Inflammatory macrophage treated with lipopolysaccharide for 1 hour (primary cell): ENCODE data around the gene SELENOT.
"Not testable (repeated sequence)": the region's sequence is repeated elsewhere in the genome, so short reads cannot be mapped to it uniquely, and the experiment has no call there.

Source experiments
- DNase-seq, 2 donors: peaks; one replicate each; pipeline ENCODE4 v3.0.0-alpha.2; 2020 to 2022

The SELENOT gene, protein sequence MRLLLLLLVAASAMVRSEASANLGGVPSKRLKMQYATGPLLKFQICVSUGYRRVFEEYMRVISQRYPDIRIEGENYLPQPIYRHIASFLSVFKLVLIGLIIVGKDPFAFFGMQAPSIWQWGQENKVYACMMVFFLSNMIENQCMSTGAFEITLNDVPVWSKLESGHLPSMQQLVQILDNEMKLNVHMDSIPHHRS

DNA sequence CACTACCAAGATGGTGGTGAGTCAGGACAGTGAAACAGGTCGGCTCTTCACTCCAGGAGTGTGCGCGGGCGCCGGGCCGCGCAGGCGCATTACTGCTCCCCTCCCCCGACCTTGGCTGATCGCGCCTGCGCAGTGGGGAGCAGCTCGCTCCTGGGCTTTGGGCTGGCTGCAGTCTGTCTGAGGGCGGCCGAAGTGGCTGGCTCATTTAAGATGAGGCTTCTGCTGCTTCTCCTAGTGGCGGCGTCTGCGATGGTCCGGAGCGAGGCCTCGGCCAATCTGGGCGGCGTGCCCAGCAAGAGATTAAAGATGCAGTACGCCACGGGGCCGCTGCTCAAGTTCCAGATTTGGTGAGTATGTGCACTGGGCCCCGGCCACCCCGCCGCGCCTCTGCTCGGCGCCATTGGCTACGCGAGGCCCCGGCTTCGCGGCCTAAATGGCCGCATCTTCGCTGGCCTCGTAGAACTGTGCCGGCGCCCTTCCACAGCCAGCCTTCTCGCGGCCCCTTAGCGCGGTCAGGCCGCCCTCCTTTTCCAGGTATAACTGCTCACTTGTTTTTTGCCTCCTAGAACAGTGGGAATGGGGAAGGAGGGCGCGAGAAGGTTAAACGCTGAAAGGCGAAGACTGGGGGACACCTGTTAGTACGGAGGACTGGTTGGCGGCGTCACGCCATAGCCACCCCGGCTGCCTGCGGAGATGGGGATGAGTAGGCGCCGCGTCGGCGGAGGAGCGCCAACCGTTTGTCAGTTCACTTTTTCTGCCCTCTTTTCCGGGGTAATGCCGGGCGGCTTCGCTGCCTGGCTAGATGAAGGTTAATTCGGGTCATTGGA is at the start of gene SELENOT:
SELENOT (plus strand) TSS at position 169 of the 827 bp plus-strand sequence; CDS start at position 211, 42 bp downstream.
- DNase-seq, result peak; percentile 93 to 96

DNA sequence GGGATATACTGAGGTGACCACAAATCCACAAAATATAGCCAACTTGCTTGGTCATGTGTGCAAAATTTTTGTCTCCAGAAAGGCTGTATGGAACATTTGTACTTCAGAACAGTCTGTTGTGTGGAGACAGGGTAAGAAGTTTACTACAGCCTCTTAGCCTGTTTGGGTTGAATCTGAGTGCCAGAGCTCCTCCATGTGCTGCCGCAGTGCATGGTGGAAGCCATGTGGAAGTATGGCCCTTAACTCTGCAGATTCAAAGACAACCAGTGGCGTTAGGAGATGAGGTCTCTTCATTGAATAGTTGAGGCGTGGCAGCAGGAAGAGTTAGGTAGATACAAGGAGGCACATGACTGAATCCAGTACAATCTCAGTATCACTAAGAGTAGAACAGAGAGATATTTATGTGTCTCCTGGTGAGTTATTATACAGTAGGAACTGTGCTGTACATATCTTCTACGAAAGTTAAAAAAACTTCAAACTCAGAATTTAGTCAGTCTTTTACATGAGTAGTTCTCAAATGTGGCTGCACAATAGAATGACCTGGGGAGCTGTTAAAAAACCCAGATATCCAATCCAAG is 47.2 kb upstream of the SELENOT start:
- no peak for DNase-seq

DNA sequence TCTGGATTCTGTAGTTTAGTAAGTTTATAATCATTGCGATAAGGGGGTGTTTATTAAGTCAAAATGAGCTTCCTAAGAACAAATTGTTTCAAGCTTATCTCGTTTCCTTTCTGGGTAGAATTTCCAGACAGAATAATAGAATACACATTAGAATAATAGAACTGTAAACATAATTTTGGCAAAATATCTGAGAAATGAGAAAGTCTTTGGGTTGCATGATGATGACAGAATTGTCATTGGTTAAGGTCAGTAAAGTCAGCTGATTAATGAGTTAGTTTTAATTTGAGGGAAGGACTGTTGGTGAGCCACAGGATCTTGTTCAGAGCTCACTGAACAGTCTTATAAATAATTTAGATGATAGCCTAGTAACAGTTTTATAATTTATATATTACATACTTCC is 46.3 kb upstream of the SELENOT start:
- DNase-seq, result no peak

DNA sequence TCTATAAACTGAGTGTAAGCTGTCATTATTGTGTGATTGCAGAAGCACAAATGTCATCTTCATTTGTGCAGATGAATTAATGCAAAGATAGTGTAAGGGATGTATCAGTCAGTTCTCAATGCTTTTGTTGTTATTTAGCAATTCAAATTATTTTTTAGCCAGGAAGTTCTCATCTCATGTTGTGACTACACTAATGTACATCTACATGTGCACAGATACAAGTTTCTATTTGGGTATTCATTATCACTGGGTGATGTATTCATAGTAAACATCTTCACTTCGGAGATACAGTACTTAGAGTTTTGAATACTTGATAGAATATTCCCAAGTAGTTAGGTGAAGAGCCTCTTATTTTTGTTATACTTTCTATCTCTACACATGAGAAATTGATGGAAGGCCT is 45.4 kb upstream of the SELENOT start:
- DNase-seq, result no peak

DNA sequence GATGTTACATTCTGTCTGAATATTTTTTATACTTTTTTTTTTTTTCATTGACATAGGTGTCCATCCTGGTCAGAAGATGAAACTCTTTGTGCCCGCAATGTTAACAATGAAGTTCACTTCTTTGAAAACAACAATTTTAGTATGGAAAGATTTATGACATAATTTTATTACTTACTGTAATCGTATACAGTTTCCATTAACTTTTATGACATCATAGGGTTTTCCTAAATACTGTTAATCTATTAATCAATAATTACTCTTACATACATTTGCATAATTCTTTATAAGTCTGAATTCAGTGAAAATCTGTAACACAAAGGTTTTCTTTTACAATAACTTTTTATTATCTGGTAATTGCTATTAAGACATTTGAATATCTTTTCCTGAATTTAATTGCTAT is 38.9 kb upstream of the SELENOT start:
- DNase-seq, result no peak

DNA sequence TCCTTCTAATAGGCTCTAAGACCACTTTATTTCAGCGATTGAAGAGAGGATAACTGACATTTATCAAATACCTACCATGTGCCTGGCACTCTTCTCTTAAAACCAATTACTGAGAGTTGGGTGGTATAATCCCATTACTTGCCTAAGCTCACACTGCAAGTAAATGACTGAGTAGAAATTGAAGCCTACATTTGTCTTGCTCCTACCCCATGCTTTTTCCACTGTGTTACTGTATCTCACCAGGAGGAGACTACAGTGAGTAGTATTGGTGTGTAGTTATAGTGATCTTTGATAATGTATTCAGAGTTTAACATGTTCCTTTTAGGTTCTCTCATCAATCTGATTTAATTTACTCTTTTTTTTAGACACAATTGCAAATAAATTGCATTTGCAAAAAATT is 35.8 kb upstream of the SELENOT start:
- DNase-seq, result no peak

DNA sequence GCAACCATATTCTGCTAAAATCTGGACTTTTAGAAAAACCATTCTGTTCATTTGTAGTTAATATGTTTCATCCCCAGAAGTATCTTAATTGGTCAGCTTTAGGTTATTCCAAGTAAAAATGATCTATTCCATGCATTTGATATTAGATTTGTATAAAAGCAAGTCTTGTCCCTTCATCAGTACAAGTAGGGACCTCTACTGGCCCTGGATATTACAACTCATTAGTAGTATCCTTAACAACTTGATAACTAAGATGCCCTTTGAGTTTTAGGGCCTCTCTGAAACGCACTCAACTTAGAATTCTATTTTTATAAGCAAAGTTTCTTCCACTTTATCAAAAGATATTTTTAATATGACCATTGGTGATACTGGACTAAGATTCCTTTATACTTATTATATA is 25.3 kb upstream of the SELENOT start:
- no peak for DNase-seq

DNA sequence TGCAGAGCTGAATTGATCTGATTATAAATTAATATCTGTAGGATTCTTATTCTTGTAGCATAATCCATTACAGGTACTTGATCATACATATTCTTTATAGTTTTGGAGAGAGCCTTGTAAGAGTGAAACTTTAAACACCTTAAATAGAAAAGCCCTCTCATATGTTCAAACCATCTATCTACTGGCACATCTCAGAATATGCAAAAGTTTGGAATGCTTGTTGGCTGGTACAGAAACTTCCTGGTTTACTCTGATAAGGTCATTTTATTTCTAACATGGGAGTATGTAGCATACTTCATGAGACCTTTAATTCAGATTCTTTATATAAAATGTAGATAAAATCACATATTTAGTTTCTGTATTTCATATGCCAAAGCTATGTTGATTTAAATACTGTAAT is 21.9 kb upstream of the SELENOT start:
- no peak for DNase-seq

DNA sequence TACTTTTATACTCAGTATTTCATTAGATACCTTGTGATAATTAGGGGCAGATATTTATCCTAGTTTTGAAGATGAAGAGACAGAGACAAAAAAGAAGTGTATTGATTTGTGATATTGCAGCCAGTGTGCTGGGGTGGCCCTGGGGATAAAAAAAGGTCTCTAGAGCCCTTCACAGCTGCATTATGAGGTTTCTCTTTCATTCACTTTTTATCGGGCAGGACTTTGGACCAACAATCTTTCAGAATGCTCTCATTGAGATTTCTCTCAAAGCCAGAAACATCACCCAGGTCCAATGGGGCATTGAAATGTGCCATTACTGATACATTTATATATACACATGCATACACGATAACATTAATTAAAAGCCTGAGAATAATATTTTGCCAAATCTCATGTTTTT is 20.5 kb upstream of the SELENOT start:
- no peak for DNase-seq

DNA sequence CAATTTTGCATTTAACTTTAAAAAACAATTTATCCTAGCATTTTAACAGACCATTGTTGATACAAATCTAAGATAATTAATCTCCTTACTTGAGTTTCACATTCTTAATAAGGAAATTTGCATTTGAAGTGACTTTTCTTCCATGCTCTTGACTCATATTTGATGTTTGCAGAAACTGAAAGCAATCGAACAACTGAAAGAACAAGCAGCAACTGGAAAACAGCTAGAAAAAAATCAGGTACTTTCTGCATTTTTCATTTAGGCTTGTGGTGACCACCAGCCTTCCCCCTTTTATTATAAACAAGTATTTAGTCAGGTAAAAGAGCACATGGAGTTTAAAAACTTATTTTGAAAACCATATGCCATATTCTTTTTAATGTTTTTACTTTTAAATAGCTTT is 20.1 kb upstream of the SELENOT start:
- no peak for DNase-seq

DNA sequence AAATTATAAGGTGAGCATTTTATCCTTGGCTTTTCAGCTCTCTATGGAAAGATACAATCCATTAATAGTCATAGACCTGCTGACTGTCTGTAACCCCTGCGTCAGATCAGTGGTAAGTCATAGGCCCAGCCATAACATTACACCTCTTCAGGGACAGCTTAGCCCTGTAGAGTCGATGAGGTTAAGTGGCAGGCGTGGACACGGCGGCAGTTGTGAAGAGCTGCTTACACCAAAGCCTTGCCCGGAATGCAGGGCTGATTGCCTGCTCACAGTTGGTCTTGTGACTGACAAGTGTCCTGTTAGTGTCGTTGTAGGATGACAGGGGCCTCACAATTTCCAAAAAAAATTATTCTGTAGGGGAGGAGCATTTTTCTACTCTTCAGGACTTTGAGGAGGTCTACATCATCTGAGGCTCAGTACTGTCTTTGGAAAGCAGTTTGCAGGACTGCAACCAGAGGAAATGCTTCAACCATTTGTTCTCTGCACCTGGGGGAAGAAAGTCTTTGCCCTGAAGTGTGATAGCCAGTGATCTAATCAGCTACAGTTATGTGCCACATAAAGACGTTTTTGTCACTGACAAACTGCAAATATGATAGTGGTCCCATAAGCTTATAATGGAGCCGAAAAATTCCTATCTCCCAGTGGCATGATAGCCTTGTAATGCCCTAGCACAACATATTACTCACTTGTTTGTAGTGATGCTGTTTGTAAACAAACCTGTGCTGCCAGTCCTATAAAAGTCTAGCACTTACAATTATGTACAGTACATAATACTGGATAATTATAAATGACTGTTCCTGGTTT is 14.9 kb upstream of the SELENOT start:
- no peak for DNase-seq

DNA sequence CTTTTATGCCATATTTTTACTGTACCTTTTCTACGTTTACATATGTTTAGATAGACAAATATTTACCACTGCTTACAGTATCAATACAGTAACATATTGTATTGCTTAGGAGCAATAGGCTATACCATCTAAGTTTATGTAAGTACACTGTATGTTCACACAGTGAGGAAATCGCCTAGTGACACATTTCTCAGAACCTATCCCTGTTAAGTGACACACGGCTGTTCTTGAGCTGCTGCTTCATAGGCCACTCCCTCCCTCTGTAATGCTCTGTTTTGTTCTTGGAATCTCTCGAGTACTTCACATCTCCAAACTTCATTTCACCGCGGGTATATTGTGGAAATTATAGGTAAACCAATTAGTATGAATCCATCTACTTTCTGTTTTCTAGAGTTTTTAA is 13.4 kb upstream of the SELENOT start:
- no peak for DNase-seq

DNA sequence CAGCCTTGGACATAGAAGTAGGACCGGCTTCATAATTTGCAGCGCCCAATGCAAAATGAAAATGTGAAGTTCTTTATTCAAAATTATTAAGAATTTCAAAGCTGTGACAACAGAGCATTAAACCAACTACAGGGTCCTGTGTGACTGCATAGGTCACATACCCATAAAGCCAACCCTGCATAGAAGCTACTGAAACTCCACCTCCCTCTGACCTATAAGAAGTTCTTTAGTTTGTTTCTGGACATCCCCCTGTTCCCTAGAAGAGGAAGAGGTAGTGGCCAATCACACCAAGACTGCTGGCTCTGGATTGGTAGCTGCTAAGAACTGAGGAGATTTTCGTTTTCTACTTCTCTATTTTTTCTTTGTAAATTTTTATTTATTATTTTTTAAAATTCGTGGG is 9.0 kb upstream of the SELENOT start:
- DNase-seq, result peak in 1 of 2 donors; percentile 6

DNA sequence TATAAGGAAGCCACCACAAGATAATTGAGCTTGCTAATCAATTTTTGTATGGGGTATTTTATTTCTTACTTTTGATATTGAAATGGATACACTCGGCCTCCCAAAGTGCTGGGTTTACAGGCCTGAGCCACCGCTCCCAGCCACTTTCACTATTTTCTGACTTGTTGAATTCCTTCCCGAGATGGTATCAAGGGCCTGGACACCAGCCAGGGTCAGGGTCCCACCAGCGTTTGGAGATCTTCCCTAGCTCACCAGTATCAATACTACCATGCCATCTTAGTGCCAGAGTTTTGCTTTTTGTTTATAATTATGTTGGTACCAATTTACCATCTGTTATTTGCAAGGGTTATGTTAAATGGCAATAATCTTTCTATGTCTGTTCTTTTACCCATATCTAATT is 5.5 kb upstream of the SELENOT start:
- DNase-seq, result no peak

DNA sequence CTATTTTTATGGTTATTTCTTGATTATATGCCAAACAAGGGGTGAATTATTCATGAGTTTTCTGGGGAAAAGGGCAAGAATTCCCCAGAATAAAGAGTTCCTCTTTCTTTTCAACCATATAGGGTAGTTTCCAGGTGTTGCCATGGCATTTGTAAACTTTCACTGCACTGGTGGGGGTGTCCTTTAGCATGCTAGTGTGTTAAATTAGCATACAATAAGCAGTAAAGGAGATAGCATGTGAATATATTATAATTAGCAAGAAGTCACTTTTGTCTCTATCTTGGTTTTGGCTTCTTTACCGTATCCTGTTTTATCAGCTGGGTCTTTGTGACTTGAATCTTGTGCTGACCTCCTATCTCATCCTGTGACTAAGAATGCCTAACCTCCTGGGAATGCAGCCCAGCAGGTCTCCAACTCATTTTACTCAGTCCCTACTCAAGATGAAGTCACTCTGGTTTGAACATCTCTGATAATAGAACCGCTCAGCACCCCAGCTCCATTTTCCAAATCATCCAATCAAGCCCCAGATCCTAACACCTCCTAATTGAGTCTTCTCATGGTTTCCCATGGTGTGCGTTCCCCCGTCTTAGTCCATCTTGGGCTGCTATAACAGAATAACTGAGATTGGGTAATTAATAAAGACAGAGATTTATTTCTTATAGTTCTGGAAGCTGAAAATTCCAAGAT is 3.4 kb upstream of the SELENOT start:
- DNase-seq, result peak; percentile 79 to 86

DNA sequence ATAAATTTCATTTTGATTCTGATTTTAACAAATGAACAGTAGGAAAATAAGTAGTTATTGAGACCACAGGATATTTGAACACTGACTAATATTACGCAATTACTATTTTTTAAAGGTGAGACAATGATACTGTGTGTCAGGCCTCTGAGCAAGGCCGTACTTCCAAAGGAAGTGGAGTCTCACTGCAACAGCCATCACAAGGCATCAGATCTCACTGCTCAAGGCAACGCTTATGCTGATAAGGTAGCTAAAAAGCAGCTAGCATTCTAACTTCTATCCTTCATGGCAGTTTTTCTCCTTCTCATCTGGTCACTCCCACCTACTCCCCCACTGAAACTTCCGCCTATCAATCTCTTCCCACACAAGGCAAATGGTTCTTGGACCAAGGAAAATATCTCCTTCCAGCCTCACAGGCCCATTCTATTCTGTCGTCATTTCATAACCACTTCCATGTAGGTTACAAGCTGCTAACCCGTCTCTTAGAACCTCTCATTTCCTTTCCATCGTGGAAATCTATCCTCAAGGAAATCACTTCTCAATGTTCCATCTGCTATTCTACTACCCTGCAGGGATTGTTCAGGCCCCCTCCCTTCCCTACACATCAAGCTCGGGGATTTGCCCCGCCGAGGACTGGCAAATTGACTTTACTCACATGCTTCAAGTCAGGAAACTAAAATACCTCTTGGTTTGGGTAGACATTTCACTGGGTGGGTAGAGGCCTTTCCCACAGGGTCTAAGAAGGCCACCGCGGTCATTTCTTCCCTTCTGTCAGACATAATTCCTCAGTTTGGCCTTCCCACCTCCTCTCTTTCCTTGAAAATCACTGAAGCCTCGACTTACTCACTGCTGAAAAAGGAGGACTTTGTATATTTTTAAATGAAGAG is 2.2 kb upstream of the SELENOT start:
- DNase-seq, result not testable (repeated sequence)

DNA sequence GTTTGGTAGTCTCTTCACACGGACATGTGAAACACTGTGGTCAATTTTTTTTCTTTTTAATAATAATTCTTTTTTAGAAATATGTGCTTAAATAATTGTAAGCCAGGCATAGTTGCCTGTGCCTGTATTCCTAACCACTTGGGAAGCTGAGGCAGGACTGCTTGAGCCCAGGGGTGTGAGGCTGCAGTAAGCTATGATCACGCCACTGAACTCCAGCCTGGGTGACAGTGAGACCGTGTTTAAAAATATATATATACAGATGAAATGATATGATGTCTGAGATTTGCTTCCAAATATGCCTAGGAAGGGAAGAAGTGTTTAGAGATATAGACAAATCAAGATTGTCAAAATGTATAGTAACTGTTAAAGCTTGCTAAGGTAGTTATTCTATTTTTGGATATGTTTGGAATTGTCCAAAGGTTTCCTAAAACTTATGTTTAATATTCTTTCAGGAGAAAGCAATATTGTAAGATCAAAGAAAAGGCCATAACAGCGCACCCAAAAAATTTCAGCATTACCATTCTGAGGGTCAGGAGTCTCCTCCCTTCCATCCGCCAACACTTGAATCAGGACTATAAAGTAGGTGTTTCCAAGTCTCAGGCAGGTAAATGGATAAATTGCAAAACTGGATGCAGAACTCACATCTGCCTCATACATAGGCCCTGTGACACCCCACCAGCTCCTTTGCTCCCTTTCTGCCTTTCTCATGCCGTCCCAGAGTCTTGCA is 532 bp upstream of the SELENOT start:
- no peak for DNase-seq

DNA sequence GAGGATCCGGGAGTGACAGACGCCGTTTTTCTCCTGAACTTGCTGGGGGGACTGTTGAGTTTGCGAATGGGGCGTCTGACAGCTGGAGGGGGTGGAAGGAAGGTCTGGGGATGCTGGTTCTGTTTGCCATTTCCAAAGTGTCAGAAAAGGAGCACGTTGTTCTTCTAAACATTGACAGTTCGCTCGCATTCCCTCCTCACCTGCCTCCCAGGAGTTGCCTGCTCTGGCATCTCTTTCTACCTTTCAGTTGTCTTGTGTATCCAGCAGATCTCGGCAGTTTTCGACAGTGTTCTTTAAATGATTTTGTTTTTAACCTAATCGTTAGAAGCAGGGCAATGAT is 829 bp downstream of the SELENOT start:
- no peak for DNase-seq

DNA sequence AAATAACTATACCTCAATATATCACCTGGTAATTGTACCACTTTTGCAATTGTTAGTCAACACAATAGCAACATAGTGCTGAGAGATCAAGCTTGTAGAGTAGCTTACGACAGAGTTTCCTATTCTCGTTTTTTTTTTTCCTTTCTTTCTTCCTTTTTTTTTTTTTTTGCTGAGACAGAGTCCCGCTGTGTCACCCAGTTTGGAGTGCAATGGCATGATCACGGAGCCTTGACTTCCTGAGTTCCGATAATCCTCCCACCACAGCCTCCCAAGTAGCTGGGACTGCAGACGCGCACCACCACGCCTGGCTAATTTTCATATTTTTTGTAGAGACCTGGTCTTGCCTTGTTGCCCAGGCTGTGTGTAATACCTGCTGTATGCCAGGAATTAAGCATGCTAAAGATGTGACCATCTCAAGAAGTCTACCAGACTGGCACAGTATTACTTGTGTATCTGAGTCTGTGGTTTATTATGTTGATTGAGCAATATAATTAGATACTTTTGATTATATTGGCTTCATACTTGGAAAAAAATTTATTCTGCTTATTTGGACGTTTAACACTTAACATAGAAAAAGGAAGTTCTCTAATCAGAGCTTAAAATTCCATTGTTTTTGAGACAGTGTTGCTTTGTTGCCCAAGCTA is 3.0 kb downstream of the SELENOT start:
- DNase-seq, result peak; percentile 68 to 70

DNA sequence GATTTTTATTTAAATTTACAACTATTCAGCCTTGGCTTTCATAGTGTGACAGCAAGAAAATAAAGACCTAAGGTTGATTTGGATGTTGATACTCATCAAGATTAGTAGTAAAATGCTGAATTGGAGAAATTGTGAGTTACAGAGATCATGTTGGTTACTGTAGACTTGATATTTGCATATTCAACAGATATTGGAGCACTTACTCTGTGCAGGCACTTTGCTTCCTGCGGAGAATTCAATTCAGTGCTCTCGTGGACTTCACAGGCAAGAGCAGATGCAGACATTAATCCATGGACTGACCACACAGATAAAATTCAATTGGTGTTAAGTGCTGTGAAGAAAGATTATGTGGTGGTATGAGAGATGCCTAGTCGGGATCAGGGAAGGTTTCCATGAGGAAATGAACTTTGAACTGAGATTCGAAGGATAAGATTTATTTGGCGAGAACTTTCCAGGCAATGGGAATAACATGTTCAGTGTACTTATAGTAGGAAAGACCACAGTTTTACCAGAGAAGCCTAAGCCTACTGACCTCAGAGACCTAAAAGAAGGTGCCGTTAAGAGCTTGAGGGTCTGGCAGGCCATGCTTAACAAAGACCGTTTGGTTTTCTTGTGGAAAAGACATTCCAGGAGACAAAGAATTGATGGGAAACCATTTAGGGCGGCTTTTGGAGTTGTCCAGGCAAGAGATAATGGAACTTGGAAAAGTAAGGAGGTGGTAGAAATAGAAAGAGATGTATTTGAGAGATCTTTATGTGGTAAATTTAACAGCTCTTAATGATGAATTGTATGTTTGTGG is 4.3 kb downstream of the SELENOT start:
- DNase-seq, result no peak
